ENCODE data around the gene IGF1R.
A peak's percentile ranks its signal among the peaks of the same experiment; 100 is the strongest.

The IGF1R gene

GRCh38 chr15:98760112-98760826, 111.9 kb downstream of the IGF1R start:
- H3K27ac ChIP-seq (ENCODE audit: low read length) = no peak overlapping the region
- H3K27me3 ChIP-seq (ENCODE audit: control insufficient read depth, insufficient read depth, low read length) = no peaks in the 10 kb centered on the region
- H3K4me3 ChIP-seq (ENCODE audit: low read length) = no peak overlapping the region
- no peak overlapping the region for H3K9ac ChIP-seq (ENCODE audit: low read length)
- peaks cover 17% of the 10 kb centered on the region for H3K4me1 ChIP-seq (ENCODE audit: control insufficient read depth, low read depth, low read length)
- no peaks in the 10 kb centered on the region for H3K36me3 ChIP-seq (ENCODE audit: control insufficient read depth, low read depth, low read length)
- no peaks in the 10 kb centered on the region for H3K9me3 ChIP-seq (ENCODE audit: control insufficient read depth, low read depth, low read length)

GRCh38 chr15:98760975-98761374, 112.6 kb downstream of the IGF1R start:
- H3K4me3 ChIP-seq (ENCODE audit: low read length) = no peak overlapping the region
- H3K27ac ChIP-seq (ENCODE audit: low read length) = no peak overlapping the region
- no peaks in the 10 kb centered on the region for H3K27me3 ChIP-seq (ENCODE audit: control insufficient read depth, insufficient read depth, low read length)
- H3K9me3 ChIP-seq (ENCODE audit: control insufficient read depth, low read depth, low read length) = no peaks in the 10 kb centered on the region
- H3K36me3 ChIP-seq (ENCODE audit: control insufficient read depth, low read depth, low read length) = no peaks in the 10 kb centered on the region
- H3K9ac ChIP-seq (ENCODE audit: low read length) = no peak overlapping the region
- peaks cover 17% of the 10 kb centered on the region for H3K4me1 ChIP-seq (ENCODE audit: control insufficient read depth, low read depth, low read length)

GRCh38 chr15:98763179-98763578, 114.8 kb downstream of the IGF1R start:
- H3K4me1 ChIP-seq (ENCODE audit: control insufficient read depth, low read depth, low read length) = peaks cover 25% of the 10 kb centered on the region
- H3K36me3 ChIP-seq (ENCODE audit: control insufficient read depth, low read depth, low read length) = no peaks in the 10 kb centered on the region
- H3K9ac ChIP-seq (ENCODE audit: low read length) = no peak overlapping the region
- no peaks in the 10 kb centered on the region for H3K9me3 ChIP-seq (ENCODE audit: control insufficient read depth, low read depth, low read length)
- no peak overlapping the region for H3K4me3 ChIP-seq (ENCODE audit: low read length)
- no peak overlapping the region for H3K27ac ChIP-seq (ENCODE audit: low read length)
- H3K27me3 ChIP-seq (ENCODE audit: control insufficient read depth, insufficient read depth, low read length) = no peaks in the 10 kb centered on the region

GRCh38 chr15:98764291-98764690, 116.0 kb downstream of the IGF1R start:
- Histone ChIP-seq H3K27ac (ENCODE audit: low read length) (no peak overlapping the region), H3K9me3 (ENCODE audit: control insufficient read depth, low read depth, low read length) (no peaks in the 10 kb centered on the region), H3K4me3 (ENCODE audit: low read length) (no peak overlapping the region), H3K27me3 (ENCODE audit: control insufficient read depth, insufficient read depth, low read length) (no peaks in the 10 kb centered on the region), H3K36me3 (ENCODE audit: control insufficient read depth, low read depth, low read length) (no peaks in the 10 kb centered on the region), H3K4me1 (ENCODE audit: control insufficient read depth, low read depth, low read length) (peaks cover 30% of the 10 kb centered on the region), H3K9ac (ENCODE audit: low read length) (no peak overlapping the region)

- H3K9me3 ChIP-seq (ENCODE audit: control insufficient read depth, low read depth, low read length) = no peaks in the 10 kb centered on the region
- no peaks in the 10 kb centered on the region for H3K36me3 ChIP-seq (ENCODE audit: control insufficient read depth, low read depth, low read length)
- no peak overlapping the region for H3K9ac ChIP-seq (ENCODE audit: low read length)
- peaks cover 38% of the 10 kb centered on the region for H3K4me1 ChIP-seq (ENCODE audit: control insufficient read depth, low read depth, low read length)
- no peaks in the 10 kb centered on the region for H3K27me3 ChIP-seq (ENCODE audit: control insufficient read depth, insufficient read depth, low read length)
- no peak overlapping the region for H3K4me3 ChIP-seq (ENCODE audit: low read length)
- no peak overlapping the region for H3K27ac ChIP-seq (ENCODE audit: low read length)
These were observed 117.3 kb downstream of the IGF1R start for GRCh38 chr15:98765610-98766009.

GRCh38 chr15:98767692-98768091, 119.4 kb downstream of the IGF1R start:
- Histone ChIP-seq H3K4me1 (ENCODE audit: control insufficient read depth, low read depth, low read length) (peaks cover 50% of the 10 kb centered on the region), H3K27me3 (ENCODE audit: control insufficient read depth, insufficient read depth, low read length) (no peaks in the 10 kb centered on the region), H3K4me3 (ENCODE audit: low read length) (no peak overlapping the region), H3K27ac (ENCODE audit: low read length) (no peak overlapping the region), H3K9me3 (ENCODE audit: control insufficient read depth, low read depth, low read length) (no peaks in the 10 kb centered on the region), H3K9ac (ENCODE audit: low read length) (no peak overlapping the region), H3K36me3 (ENCODE audit: control insufficient read depth, low read depth, low read length) (no peaks in the 10 kb centered on the region)

GRCh38 chr15:98769867-98770266, 121.5 kb downstream of the IGF1R start:
- H3K36me3 ChIP-seq (ENCODE audit: control insufficient read depth, low read depth, low read length) = no peaks in the 10 kb centered on the region
- no peak overlapping the region for H3K9ac ChIP-seq (ENCODE audit: low read length)
- H3K4me1 ChIP-seq (ENCODE audit: control insufficient read depth, low read depth, low read length) = peaks cover 56% of the 10 kb centered on the region
- no peak overlapping the region for H3K4me3 ChIP-seq (ENCODE audit: low read length)
- H3K9me3 ChIP-seq (ENCODE audit: control insufficient read depth, low read depth, low read length) = no peaks in the 10 kb centered on the region
- H3K27me3 ChIP-seq (ENCODE audit: control insufficient read depth, insufficient read depth, low read length) = no peaks in the 10 kb centered on the region
- no peak overlapping the region for H3K27ac ChIP-seq (ENCODE audit: low read length)

- Histone ChIP-seq H3K4me1 (ENCODE audit: control insufficient read depth, low read depth, low read length) (peaks cover 66% of the 10 kb centered on the region), H3K36me3 (ENCODE audit: control insufficient read depth, low read depth, low read length) (no peaks in the 10 kb centered on the region), H3K4me3 (ENCODE audit: low read length) (no peak overlapping the region), H3K9ac (ENCODE audit: low read length) (no peak overlapping the region), H3K27ac (ENCODE audit: low read length) (no peak overlapping the region), H3K9me3 (ENCODE audit: control insufficient read depth, low read depth, low read length) (no peaks in the 10 kb centered on the region), H3K27me3 (ENCODE audit: control insufficient read depth, insufficient read depth, low read length) (no peaks in the 10 kb centered on the region)
These were observed 122.6 kb downstream of the IGF1R start for GRCh38 chr15:98770984-98771383.

- no peak overlapping the region for H3K27ac ChIP-seq (ENCODE audit: low read length)
- H3K27me3 ChIP-seq (ENCODE audit: control insufficient read depth, insufficient read depth, low read length) = no peaks in the 10 kb centered on the region
These were observed 123.2 kb downstream of the IGF1R start for GRCh38 chr15:98771541-98771940.

GRCh38 chr15:98772895-98773294, 124.6 kb downstream of the IGF1R start:
- H3K27me3 ChIP-seq (ENCODE audit: control insufficient read depth, insufficient read depth, low read length) = no peaks in the 10 kb centered on the region
- no peaks in the 10 kb centered on the region for H3K36me3 ChIP-seq (ENCODE audit: control insufficient read depth, low read depth, low read length)
- H3K4me3 ChIP-seq (ENCODE audit: low read length) = no peak overlapping the region
- H3K27ac ChIP-seq (ENCODE audit: low read length) = no peak overlapping the region
- peaks cover 62% of the 10 kb centered on the region for H3K4me1 ChIP-seq (ENCODE audit: control insufficient read depth, low read depth, low read length)
- H3K9ac ChIP-seq (ENCODE audit: low read length) = no peak overlapping the region
- H3K9me3 ChIP-seq (ENCODE audit: control insufficient read depth, low read depth, low read length) = no peaks in the 10 kb centered on the region

More at GRCh38 chr15:98771541-98771940, 123.2 kb downstream of the IGF1R start:
- Histone ChIP-seq H3K9me3 (ENCODE audit: control insufficient read depth, low read depth, low read length) (no peaks in the 10 kb centered on the region), H3K4me3 (ENCODE audit: low read length) (no peak overlapping the region), H3K9ac (ENCODE audit: low read length) (no peak overlapping the region), H3K36me3 (ENCODE audit: control insufficient read depth, low read depth, low read length) (no peaks in the 10 kb centered on the region), H3K4me1 (ENCODE audit: control insufficient read depth, low read depth, low read length) (peaks cover 64% of the 10 kb centered on the region)

- H3K36me3 ChIP-seq (ENCODE audit: control insufficient read depth, low read depth, low read length) = no peaks in the 10 kb centered on the region
- H3K27me3 ChIP-seq (ENCODE audit: control insufficient read depth, insufficient read depth, low read length) = no peaks in the 10 kb centered on the region
- no peaks in the 10 kb centered on the region for H3K9me3 ChIP-seq (ENCODE audit: control insufficient read depth, low read depth, low read length)
- H3K4me3 ChIP-seq (ENCODE audit: low read length) = no peak overlapping the region
- peak overlapping the region; percentile 16 for H3K27ac ChIP-seq (ENCODE audit: low read length)
- peaks cover 61% of the 10 kb centered on the region for H3K4me1 ChIP-seq (ENCODE audit: control insufficient read depth, low read depth, low read length)
- H3K9ac ChIP-seq (ENCODE audit: low read length) = no peak overlapping the region
These were observed 125.3 kb downstream of the IGF1R start for GRCh38 chr15:98773616-98774015.

GRCh38 chr15:98774756-98775497, 126.6 kb downstream of the IGF1R start:
- H3K4me3 ChIP-seq (ENCODE audit: low read length) = no peak overlapping the region
- peaks cover 54% of the 10 kb centered on the region for H3K4me1 ChIP-seq (ENCODE audit: control insufficient read depth, low read depth, low read length)
- H3K9me3 ChIP-seq (ENCODE audit: control insufficient read depth, low read depth, low read length) = no peaks in the 10 kb centered on the region
- H3K36me3 ChIP-seq (ENCODE audit: control insufficient read depth, low read depth, low read length) = no peaks in the 10 kb centered on the region
- no peak overlapping the region for H3K27ac ChIP-seq (ENCODE audit: low read length)
- H3K27me3 ChIP-seq (ENCODE audit: control insufficient read depth, insufficient read depth, low read length) = no peaks in the 10 kb centered on the region
- H3K9ac ChIP-seq (ENCODE audit: low read length) = no peak overlapping the region

All from iPS-18a (cell line).